Mesenchymal stem cell (in vitro differentiated cells and primary cell): ENCODE measurements around the gene PHKG2.
A peak's percentile ranks its signal among the peaks of the same experiment; 100 is the strongest.
"Not testable (repeated sequence)": the region's sequence is repeated elsewhere in the genome, so short reads cannot be mapped to it uniquely, and the experiment has no call there.

ENCODE experiments used
- DNase-seq: peaks from one replicate; pipeline ENCODE4 v3.0.0-alpha.2; 2013
- H2AFZ ChIP-seq: one replicate; pipeline ENCODE4 v1.6.1; 2013; ENCODE audit warnings: low read depth, mild to moderate bottlenecking, control low read depth, inconsistent platforms, low read length, moderate library complexity
- H2AK5ac ChIP-seq: 2 replicates; pipeline ENCODE4 v1.6.1; 2013; ENCODE audit warnings: low read length, moderate library complexity, mild to moderate bottlenecking, inconsistent platforms; ENCODE audit not compliant: severe bottlenecking
- H2BK120ac ChIP-seq: one replicate; pipeline ENCODE4 v1.6.1; 2013; ENCODE audit warnings: low read depth, mild to moderate bottlenecking, inconsistent platforms, low read length, moderate library complexity
- H2BK12ac ChIP-seq, 2 experiments: one replicate each; pipeline ENCODE4 v1.6.1; 2013; ENCODE audit warnings: inconsistent platforms in 2 of 2, low read length in 2 of 2, mild to moderate bottlenecking in 2 of 2, moderate library complexity in 2 of 2, control low read depth in 1 of 2
- H2BK15ac ChIP-seq: one replicate; pipeline ENCODE4 v1.6.1; 2013; ENCODE audit warnings: mild to moderate bottlenecking, low read depth, inconsistent platforms; ENCODE audit not compliant: poor library complexity, severe bottlenecking
- H2BK5ac ChIP-seq: 2 replicates; pipeline ENCODE4 v1.6.1; 2013; ENCODE audit warnings: low read depth, mild to moderate bottlenecking, low read length, control low read depth, inconsistent platforms; ENCODE audit not compliant: poor library complexity, severe bottlenecking
- H3K14ac ChIP-seq, 2 experiments: one replicate each; pipeline ENCODE4 v1.6.1; 2013; ENCODE audit warnings: inconsistent platforms in 2 of 2, low read length in 2 of 2, control low read depth in 1 of 2, mild to moderate bottlenecking in 1 of 2, moderate library complexity in 1 of 2
- H3K18ac ChIP-seq, 2 experiments: one replicate each; pipeline ENCODE4 v1.6.1; 2013; ENCODE audit warnings: inconsistent platforms in 2 of 2, low read length in 2 of 2, control low read depth in 1 of 2, low read depth in 1 of 2, mild to moderate bottlenecking in 1 of 2
- H3K23ac ChIP-seq, 2 experiments: one replicate each; pipeline ENCODE4 v1.6.1; 2013; ENCODE audit warnings: inconsistent platforms in 2 of 2, low read length in 2 of 2, mild to moderate bottlenecking in 2 of 2, moderate library complexity in 2 of 2, control low read depth in 1 of 2
- H3K27ac ChIP-seq: 2 replicates; pipeline ENCODE4 v1.5.1; 2013; ENCODE audit warnings: mild to moderate bottlenecking, moderate library complexity, low read length, control low read depth, inconsistent platforms; ENCODE audit not compliant: poor library complexity, severe bottlenecking
- H3K27me3 ChIP-seq, 2 experiments: 2 replicates each; pipeline versions ENCODE4 v1.6.1 to v1.7.0; 2013; ENCODE audit warnings: low read length in 2 of 2, mild to moderate bottlenecking in 2 of 2, moderate library complexity in 2 of 2, control low read depth in 1 of 2, inconsistent platforms in 1 of 2; ENCODE audit not compliant: control insufficient read depth in 1 of 2, insufficient read depth in 1 of 2
- H3K36me3 ChIP-seq, 2 experiments: 2 replicates each; pipeline versions ENCODE4 v1.6.1 to v1.7.0; 2013; ENCODE audit warnings: low read length in 2 of 2, control low read depth in 1 of 2, inconsistent platforms in 1 of 2, low read depth in 1 of 2, mild to moderate bottlenecking in 1 of 2; ENCODE audit not compliant: insufficient read depth in 2 of 2, control insufficient read depth in 1 of 2
- H3K4ac ChIP-seq, 2 experiments: one replicate each; pipeline ENCODE4 v1.6.1; 2013; ENCODE audit warnings: inconsistent platforms in 2 of 2, low read length in 2 of 2, mild to moderate bottlenecking in 2 of 2, moderate library complexity in 2 of 2, control low read depth in 1 of 2, low read depth in 1 of 2
- H3K4me1 ChIP-seq: 2 replicates; pipeline ENCODE4 v1.6.1; 2013; ENCODE audit warnings: low read depth, low read length, control low read depth; ENCODE audit not compliant: control insufficient read depth, insufficient read depth
- H3K4me2 ChIP-seq: 2 replicates; pipeline ENCODE4 v1.6.1; 2013; ENCODE audit warnings: low read length, mild to moderate bottlenecking, inconsistent platforms; ENCODE audit not compliant: poor library complexity, severe bottlenecking
- H3K4me3 ChIP-seq, 2 experiments: 2 replicates each; pipeline versions ENCODE4 v1.5.1 to v1.7.0; 2013; ENCODE audit warnings: low read length in 2 of 2, mild to moderate bottlenecking in 2 of 2, control low read depth in 1 of 2, low read depth in 1 of 2; ENCODE audit not compliant: insufficient read depth in 1 of 2
- H3K79me1 ChIP-seq: replicated peaks from 2 replicates; pipeline ENCODE4 v1.6.1; 2013; ENCODE audit warnings: mild to moderate bottlenecking, control low read depth, low read length, inconsistent platforms; ENCODE audit not compliant: poor library complexity, severe bottlenecking
- H3K9ac ChIP-seq: 2 replicates; pipeline ENCODE4 v1.7.0; 2013; ENCODE audit warnings: mild to moderate bottlenecking, low read length, moderate library complexity
- H3K9me3 ChIP-seq: 2 replicates; pipeline ENCODE4 v1.7.0; 2013; ENCODE audit warnings: mild to moderate bottlenecking, low read length; ENCODE audit not compliant: control insufficient read depth
- H4K8ac ChIP-seq: one replicate; pipeline ENCODE4 v1.6.1; 2013; ENCODE audit warnings: inconsistent platforms, mild to moderate bottlenecking, low read length, moderate library complexity
- H4K91ac ChIP-seq: one replicate; pipeline ENCODE4 v1.6.1; 2013; ENCODE audit warnings: mild to moderate bottlenecking, low read length, inconsistent platforms
- WGBS: methylation state at CpG from one replicate; pipeline ENCODE4 v1.1.7; 2013; ENCODE audit warnings: mixed read lengths; 5-methylcytosine and 5-hydroxymethylcytosine counted together

Gene PHKG2

GRCh38 chr16:30700491-30700890 is 47.7 kb upstream of the PHKG2 start:
- Histone ChIP-seq H2BK12ac (peak overlapping the region in 1 of 2 experiments; percentile 26), H3K79me1 (peaks cover 13% of the 10 kb centered on the region), H3K18ac (no peak overlapping the region), H4K91ac (no peak overlapping the region), H3K14ac (no peak overlapping the region), H3K9ac (peak overlapping the region; percentile 100), H3K36me3 (peaks cover 37 to 51% of the 10 kb centered on the region in 2 experiments), H2AK5ac (no peak overlapping the region), H3K23ac (peak overlapping the region in 1 of 2 experiments; percentile 91), H3K4me2 (peak overlapping the region; percentile 38), H4K8ac (no peak overlapping the region), H2BK5ac (no peak overlapping the region), H3K27me3 (no peaks in the 10 kb centered on the region), H3K9me3 (no peaks in the 10 kb centered on the region), H3K4me1 (peaks cover 8% of the 10 kb centered on the region), H2AFZ (no peak overlapping the region), H3K4me3 (peak overlapping the region; percentile 8 to 98), H3K27ac (peak overlapping the region; percentile 48), H2BK120ac (no peak overlapping the region), H3K4ac (no peak overlapping the region), H2BK15ac (no peak overlapping the region)
- DNase-seq: peak; percentile 11
- 76% methylated on average over 9 of the region's 9 CpGs for WGBS

- Histone ChIP-seq H3K36me3 (peaks cover 42 to 56% of the 10 kb centered on the region in 2 experiments), H3K4me3 (peak overlapping the region in 1 of 2 experiments; percentile 98), H2BK5ac (no peak overlapping the region), H2BK12ac (no peak overlapping the region), H3K4ac (no peak overlapping the region), H3K9ac (peak overlapping the region; percentile 100), H2BK15ac (no peak overlapping the region), H3K4me1 (peaks cover 8% of the 10 kb centered on the region), H3K79me1 (peaks cover 16% of the 10 kb centered on the region), H3K27me3 (no peaks in the 10 kb centered on the region), H2AK5ac (no peak overlapping the region), H4K91ac (no peak overlapping the region), H4K8ac (no peak overlapping the region), H3K23ac (no peak overlapping the region), H3K9me3 (no peaks in the 10 kb centered on the region), H3K27ac (peak overlapping the region; percentile 48), H3K18ac (no peak overlapping the region), H2BK120ac (no peak overlapping the region), H2AFZ (no peak overlapping the region), H3K4me2 (peak overlapping the region; percentile 38), H3K14ac (no peak overlapping the region)
- 100% methylated on average over 4 of the region's 5 CpGs for whole genome bisulfite sequencing
- DNase-seq: no peak
Measured at GRCh38 chr16:30700971-30701370, 47.3 kb upstream of the PHKG2 start.

DNA sequence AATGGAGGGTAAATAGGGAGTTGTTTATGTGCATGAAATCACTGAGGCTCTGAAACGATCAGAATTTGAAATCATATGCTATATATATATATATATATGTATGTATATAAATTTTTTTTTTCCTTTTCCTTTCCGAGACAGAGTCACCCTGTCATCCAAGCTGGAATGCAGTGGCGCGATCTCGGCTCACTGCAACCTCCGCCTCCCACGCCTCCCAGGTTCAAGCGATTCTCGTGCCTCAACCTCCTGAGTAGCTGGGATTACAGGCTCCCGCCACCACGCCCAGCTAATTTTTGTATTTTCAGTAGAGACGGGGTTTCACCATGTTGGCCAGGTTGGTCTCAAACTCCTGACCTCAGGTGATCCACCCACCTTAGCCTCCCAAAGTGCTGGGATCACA is 45.2 kb upstream of the PHKG2 start:
- H4K8ac ChIP-seq, H2BK15ac ChIP-seq, H3K4me1 ChIP-seq, H3K9ac ChIP-seq, H3K4me3 ChIP-seq, H2BK120ac ChIP-seq, H3K18ac ChIP-seq, H3K9me3 ChIP-seq, H2AK5ac ChIP-seq, H3K14ac ChIP-seq, H3K4ac ChIP-seq, H3K27ac ChIP-seq, DNase-seq, H2BK12ac ChIP-seq, H2AFZ ChIP-seq, H3K4me2 ChIP-seq, H4K91ac ChIP-seq, H2BK5ac ChIP-seq, H3K23ac ChIP-seq, H3K27me3 ChIP-seq: not testable (repeated sequence)
- H3K36me3 ChIP-seq: peaks cover 55 to 77% of the 10 kb centered on the region in 2 experiments
- H3K79me1 ChIP-seq: peaks cover 30% of the 10 kb centered on the region
- WGBS: 95% methylated on average over 11 of the region's 12 CpGs

DNA sequence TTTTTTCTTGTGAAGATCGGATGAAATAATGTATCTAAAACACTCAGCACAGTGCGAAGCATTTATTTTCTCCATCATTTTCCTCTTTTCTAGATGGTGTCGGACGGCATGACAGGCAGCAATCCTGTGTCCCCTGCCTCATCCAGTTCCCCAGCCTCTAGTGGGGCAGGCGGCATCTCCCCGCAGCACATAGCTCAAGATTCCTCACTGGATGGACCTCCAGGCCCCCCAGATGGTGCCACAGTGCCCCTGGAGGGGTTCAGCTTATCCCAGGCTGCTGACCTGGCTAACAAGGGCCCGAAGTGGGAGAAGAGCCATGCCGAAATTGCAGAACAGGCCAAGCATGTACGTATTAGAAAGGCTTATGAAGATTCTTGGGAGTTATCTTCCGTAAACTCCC is 44.3 kb upstream of the PHKG2 start:
- H2AK5ac ChIP-seq: no peak overlapping the region
- H3K4me3 ChIP-seq: no peak overlapping the region
- H3K4me1 ChIP-seq: peaks cover 8% of the 10 kb centered on the region
- no peak overlapping the region for H4K91ac ChIP-seq
- no peak overlapping the region for H2AFZ ChIP-seq
- no peak overlapping the region for H2BK120ac ChIP-seq
- no peaks in the 10 kb centered on the region for H3K27me3 ChIP-seq
- no peak overlapping the region for H2BK5ac ChIP-seq
- no peak overlapping the region for H3K4ac ChIP-seq
- no peak overlapping the region for H4K8ac ChIP-seq
- no peak overlapping the region for H2BK15ac ChIP-seq
- H3K27ac ChIP-seq: no peak overlapping the region
- H3K79me1 ChIP-seq: peaks cover 34% of the 10 kb centered on the region
- no peak overlapping the region for H3K23ac ChIP-seq
- H2BK12ac ChIP-seq: no peak overlapping the region
- DNase-seq: no peak
- H3K4me2 ChIP-seq: no peak overlapping the region
- H3K36me3 ChIP-seq: peaks cover 64 to 86% of the 10 kb centered on the region in 2 experiments
- no peak overlapping the region for H3K14ac ChIP-seq
- no peak overlapping the region for H3K18ac ChIP-seq
- no peaks in the 10 kb centered on the region for H3K9me3 ChIP-seq
- H3K9ac ChIP-seq: no peak overlapping the region
- WGBS: 99% methylated on average over 10 of the region's 10 CpGs
